SK-N-SH treated with all-trans-retinoic acid at 6 μM for 48 hours (cell line): ENCODE measurements around the gene ADAMTS2.

Source experiments
- TCF4 ChIP-seq: fragments of 250-450 bp; sonication (Bioruptor Pico); IDR thresholded peaks from 2 replicates; pipeline ENCODE4 v1.8.0; 2021; ENCODE audit warnings: mild to moderate bottlenecking, moderate library complexity, borderline replicate concordance
- TSHZ2 ChIP-seq: fragments of 250-450 bp; sonication (Bioruptor Pico); IDR thresholded peaks from 2 replicates; pipeline ENCODE4 v1.5.0; 2020; ENCODE audit warnings: mild to moderate bottlenecking, moderate library complexity
- ZC3H10 ChIP-seq: fragments of 250-450 bp; sonication (Bioruptor Pico); IDR thresholded peaks from 2 replicates; pipeline ENCODE4 v1.5.1; 2021; ENCODE audit warnings: mild to moderate bottlenecking, moderate library complexity
- ZNF70 ChIP-seq: fragments of 450-650 bp; formaldehyde crosslinking; IDR thresholded peaks from 2 replicates; pipeline ENCODE4 v1.5.0; 2020; ENCODE audit warnings: mild to moderate bottlenecking, moderate library complexity
- ZNF8 ChIP-seq: fragments of 450-650 bp; formaldehyde crosslinking; IDR thresholded peaks from 2 replicates; pipeline ENCODE4 v1.5.0; 2020; ENCODE audit warnings: mild to moderate bottlenecking, moderate library complexity
- TF ChIP-seq, protein P1 (sequence below): fragments of 250-450 bp; sonication (Bioruptor Pico); IDR thresholded peaks from 2 replicates; pipeline ENCODE4 v1.8.0; 2021; ENCODE audit warnings: low read depth, mild to moderate bottlenecking, moderate library complexity, borderline replicate concordance
- TF ChIP-seq, protein P2 (sequence below): fragments of 250-450 bp; sonication (Bioruptor Pico); IDR thresholded peaks from 2 replicates; pipeline ENCODE4 v1.8.0; 2020; ENCODE audit warnings: mild to moderate bottlenecking, moderate library complexity, borderline replicate concordance

DNA sequence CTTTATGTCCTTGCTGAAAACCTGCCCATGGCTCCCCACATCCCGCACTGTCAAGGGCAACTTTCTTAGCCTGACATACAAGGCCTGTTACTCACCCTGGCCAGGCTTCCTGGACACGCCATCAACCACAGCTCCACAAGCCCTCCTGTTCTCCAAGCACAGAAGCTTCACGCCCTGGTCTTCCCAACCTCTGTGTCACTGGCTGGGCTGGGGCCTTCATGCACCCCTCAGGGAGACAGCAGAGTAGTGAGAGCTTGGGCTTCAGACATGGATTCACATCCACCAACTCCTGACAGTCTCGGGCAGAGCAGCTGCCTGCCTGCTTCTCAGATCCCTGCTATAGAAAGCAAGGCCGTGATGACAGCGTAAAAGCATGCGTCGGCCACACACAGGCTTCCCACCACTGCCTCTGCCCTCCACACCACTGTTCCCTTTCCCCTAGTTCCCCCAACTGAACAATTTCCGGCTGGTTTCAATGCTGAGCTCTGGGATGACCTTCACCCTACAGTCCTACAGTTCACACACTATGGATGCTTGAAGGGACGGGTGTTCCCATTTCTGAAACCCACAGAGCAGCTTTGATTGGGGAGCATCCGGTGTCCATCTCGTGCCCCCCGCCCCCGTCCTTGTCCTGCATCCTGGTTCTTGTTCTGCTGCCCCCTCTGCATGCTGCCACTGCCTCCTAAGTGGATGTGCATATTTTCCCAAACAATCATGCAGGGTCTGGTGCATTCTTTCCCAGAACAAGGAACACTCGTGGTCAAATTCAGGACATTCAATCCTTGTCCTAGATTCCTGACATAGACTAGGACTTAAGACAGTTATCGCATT, 33.4 kb upstream of the ADAMTS2 start:
- TF ChIP-seq, protein P1, sequence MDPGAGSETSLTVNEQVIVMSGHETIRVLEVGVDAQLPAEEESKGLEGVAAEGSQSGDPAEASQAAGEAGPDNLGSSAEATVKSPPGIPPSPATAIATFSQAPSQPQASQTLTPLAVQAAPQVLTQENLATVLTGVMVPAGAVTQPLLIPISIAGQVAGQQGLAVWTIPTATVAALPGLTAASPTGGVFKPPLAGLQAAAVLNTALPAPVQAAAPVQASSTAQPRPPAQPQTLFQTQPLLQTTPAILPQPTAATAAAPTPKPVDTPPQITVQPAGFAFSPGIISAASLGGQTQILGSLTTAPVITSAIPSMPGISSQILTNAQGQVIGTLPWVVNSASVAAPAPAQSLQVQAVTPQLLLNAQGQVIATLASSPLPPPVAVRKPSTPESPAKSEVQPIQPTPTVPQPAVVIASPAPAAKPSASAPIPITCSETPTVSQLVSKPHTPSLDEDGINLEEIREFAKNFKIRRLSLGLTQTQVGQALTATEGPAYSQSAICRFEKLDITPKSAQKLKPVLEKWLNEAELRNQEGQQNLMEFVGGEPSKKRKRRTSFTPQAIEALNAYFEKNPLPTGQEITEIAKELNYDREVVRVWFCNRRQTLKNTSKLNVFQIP (CRISPR knock-in tag), result no peak
- TF ChIP-seq, protein P2, sequence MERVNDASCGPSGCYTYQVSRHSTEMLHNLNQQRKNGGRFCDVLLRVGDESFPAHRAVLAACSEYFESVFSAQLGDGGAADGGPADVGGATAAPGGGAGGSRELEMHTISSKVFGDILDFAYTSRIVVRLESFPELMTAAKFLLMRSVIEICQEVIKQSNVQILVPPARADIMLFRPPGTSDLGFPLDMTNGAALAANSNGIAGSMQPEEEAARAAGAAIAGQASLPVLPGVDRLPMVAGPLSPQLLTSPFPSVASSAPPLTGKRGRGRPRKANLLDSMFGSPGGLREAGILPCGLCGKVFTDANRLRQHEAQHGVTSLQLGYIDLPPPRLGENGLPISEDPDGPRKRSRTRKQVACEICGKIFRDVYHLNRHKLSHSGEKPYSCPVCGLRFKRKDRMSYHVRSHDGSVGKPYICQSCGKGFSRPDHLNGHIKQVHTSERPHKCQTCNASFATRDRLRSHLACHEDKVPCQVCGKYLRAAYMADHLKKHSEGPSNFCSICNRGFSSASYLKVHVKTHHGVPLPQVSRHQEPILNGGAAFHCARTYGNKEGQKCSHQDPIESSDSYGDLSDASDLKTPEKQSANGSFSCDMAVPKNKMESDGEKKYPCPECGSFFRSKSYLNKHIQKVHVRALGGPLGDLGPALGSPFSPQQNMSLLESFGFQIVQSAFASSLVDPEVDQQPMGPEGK (CRISPR knock-in tag), result no peak
- TF ChIP-seq ZC3H10 (CRISPR knock-in tag) (no peak), TCF4 (CRISPR knock-in tag) (no peak), TSHZ2 (CRISPR knock-in tag) (no peak), ZNF70 (no peak), ZNF8 (no peak)
